NCI-H748 (cell line): ENCODE results near the gene TRPM4.
"Not testable (repeated sequence)": the region's sequence is repeated elsewhere in the genome, so short reads cannot be mapped to it uniquely, and the experiment has no call there.

ENCODE experiments used
- DNase-seq: peaks from one replicate; lab custom pipeline; 2025; ENCODE audit not compliant: unreplicated experiment; lab: John Stamatoyannopoulos, UW

TRPM4 gene

GRCh38 chr19:49126575-49126974 is 31.0 kb upstream of the TRPM4 start:
- DNase-seq = no peak

- DNase-seq = not testable (repeated sequence)
These were observed 30.4 kb upstream of the TRPM4 start for GRCh38 chr19:49127225-49127624.

- DNase-seq = peak; percentile 98
These were observed 29.7 kb upstream of the TRPM4 start for GRCh38 chr19:49127674-49128544.

- no peak for DNase-seq
These were observed 28.9 kb upstream of the TRPM4 start for GRCh38 chr19:49128545-49129237.

GRCh38 chr19:49129238-49129583 is 28.4 kb upstream of the TRPM4 start:
- no peak for DNase-seq

- no peak for DNase-seq
These were observed 27.3 kb upstream of the TRPM4 start for GRCh38 chr19:49130325-49130724.

- no peak for DNase-seq
These were observed 24.5 kb upstream of the TRPM4 start for GRCh38 chr19:49132974-49133609.

GRCh38 chr19:49133621-49134454 is 23.8 kb upstream of the TRPM4 start:
- no peak for DNase-seq

GRCh38 chr19:49135686-49136085 is 21.9 kb upstream of the TRPM4 start:
- DNase-seq = no peak

GRCh38 chr19:49136771-49137171 is 20.8 kb upstream of the TRPM4 start:
- DNase-seq = no peak

- DNase-seq = no peak
These were observed 16.6 kb upstream of the TRPM4 start for GRCh38 chr19:49140951-49141350.

- no peak for DNase-seq
These were observed 16.2 kb upstream of the TRPM4 start for GRCh38 chr19:49141352-49141751.

- peak; percentile 96 for DNase-seq
These were observed 14.7 kb upstream of the TRPM4 start for GRCh38 chr19:49142866-49143335.

- DNase-seq = peak; percentile 86
These were observed 11.8 kb upstream of the TRPM4 start for GRCh38 chr19:49145573-49146407.

- not testable (repeated sequence) for DNase-seq
These were observed 11.2 kb upstream of the TRPM4 start for GRCh38 chr19:49146408-49146770.

- DNase-seq = no peak
These were observed 9.4 kb upstream of the TRPM4 start for GRCh38 chr19:49148044-49148682.

- DNase-seq = peak; percentile 96
These were observed 8.6 kb upstream of the TRPM4 start for GRCh38 chr19:49148784-49149651.

GRCh38 chr19:49149652-49150105 is 7.9 kb upstream of the TRPM4 start:
- peak; percentile 92 for DNase-seq
